ENCODE measurements around the gene UAP1L1.

DNA sequence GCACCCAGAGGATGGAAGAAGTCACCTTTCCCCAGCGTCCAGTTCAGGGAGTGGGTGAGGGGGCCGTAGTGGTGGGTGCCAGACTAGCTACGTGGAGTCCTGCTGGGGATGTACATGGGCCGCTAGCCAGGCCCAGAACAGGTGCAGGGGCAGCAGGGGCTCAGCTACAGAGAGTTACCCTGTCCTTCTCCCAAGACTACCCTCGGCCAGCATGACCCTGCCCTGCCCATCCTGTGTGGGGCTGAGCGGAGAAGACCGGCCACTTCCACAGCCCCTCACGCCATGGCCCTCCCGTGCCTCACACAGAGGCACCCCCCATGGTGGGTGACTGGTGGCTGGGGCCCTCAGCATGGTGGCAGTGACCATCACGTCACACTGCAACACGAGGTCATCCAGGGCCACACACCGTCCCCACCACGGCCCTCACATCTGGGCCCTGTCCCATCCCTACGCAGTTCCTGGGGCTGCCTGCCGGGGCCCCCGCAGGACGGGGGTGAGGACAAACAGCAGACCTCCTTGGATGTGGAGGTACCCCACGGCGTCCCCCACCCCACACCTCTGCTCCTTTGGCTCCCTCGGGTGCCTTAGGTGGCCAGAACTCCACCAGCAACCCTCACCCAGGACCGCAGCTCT, 38.2 kb downstream of the UAP1L1 start:
- TF ChIP-seq, protein P1, sequence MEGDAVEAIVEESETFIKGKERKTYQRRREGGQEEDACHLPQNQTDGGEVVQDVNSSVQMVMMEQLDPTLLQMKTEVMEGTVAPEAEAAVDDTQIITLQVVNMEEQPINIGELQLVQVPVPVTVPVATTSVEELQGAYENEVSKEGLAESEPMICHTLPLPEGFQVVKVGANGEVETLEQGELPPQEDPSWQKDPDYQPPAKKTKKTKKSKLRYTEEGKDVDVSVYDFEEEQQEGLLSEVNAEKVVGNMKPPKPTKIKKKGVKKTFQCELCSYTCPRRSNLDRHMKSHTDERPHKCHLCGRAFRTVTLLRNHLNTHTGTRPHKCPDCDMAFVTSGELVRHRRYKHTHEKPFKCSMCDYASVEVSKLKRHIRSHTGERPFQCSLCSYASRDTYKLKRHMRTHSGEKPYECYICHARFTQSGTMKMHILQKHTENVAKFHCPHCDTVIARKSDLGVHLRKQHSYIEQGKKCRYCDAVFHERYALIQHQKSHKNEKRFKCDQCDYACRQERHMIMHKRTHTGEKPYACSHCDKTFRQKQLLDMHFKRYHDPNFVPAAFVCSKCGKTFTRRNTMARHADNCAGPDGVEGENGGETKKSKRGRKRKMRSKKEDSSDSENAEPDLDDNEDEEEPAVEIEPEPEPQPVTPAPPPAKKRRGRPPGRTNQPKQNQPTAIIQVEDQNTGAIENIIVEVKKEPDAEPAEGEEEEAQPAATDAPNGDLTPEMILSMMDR (IDR thresholded peaks at IDR 0.05; ENCODE audit: insufficient read depth, low read length, poor library complexity, severe bottlenecking) = no peak
- no peak for TF ChIP-seq EZH2phosphoT487 (conservative IDR thresholded peaks at IDR 0.05; ENCODE audit: low read length)

All from SU-DHL-6 (cell line).